OCI-LY7 (cell line): ENCODE results near the gene AFTPH. TPM values are rescaled to one million over a fixed set of nuclear protein-coding genes. Genes with fewer than 3 reads are reported as not detected.

Experiments
- BruUV-seq: library from RNA; stranded (reverse); fragments of 400-500 nt; replicated peaks from 2 replicates; lab custom pipeline; 2021; lab: Mats Ljungman, UMichigan
- CTCF ChIA-PET: fragments of 300-600 bp; sonication (Branson Sonifier 250); formaldehyde crosslinking; loops from one replicate; lab custom pipeline; 2022; ENCODE audit warnings: antibody characterized with exemption; ENCODE audit not compliant: unreplicated experiment; lab: Charles Lee
- POLR2A ChIA-PET: fragments of 300-600 bp; sonication (Branson Sonifier 250); formaldehyde crosslinking; loops from one replicate; lab custom pipeline; 2022; ENCODE audit warnings: antibody characterized with exemption; lab: Charles Lee
- DNase-seq: peaks from one replicate; pipeline ENCODE4 v3.0.0-alpha.2; 2015; ENCODE audit warnings: low spot score
- H2AFZ ChIP-seq: fragments of 200-600 bp; sonication (generic), shearing (Covaris generic); 2 replicates; pipeline ENCODE4 v1.6.1; 2014; ENCODE audit warnings: mild to moderate bottlenecking, antibody characterized with exemption, low read length, moderate library complexity
- H3K27ac ChIP-seq: fragments of 200-600 bp; sonication (generic); 2 replicates; pipeline ENCODE4 v1.5.1; 2014; ENCODE audit warnings: mixed run types, low read depth, mild to moderate bottlenecking, moderate library complexity, low read length, inconsistent platforms; ENCODE audit not compliant: poor library complexity, severe bottlenecking
- H3K36me3 ChIP-seq: fragments of 200-600 bp; sonication (generic); 2 replicates; pipeline ENCODE4 v1.6.1; 2014; ENCODE audit warnings: mild to moderate bottlenecking, antibody characterized with exemption, low read length, moderate library complexity, mixed read lengths; ENCODE audit not compliant: insufficient read depth
- H3K4me1 ChIP-seq: fragments of 200-600 bp; sonication (generic); 2 replicates; pipeline ENCODE4 v1.5.1; 2014; ENCODE audit warnings: mild to moderate bottlenecking, low read length; ENCODE audit not compliant: insufficient read depth, poor library complexity, severe bottlenecking
- H3K4me2 ChIP-seq: fragments of 200-600 bp; sonication (generic); 2 replicates; pipeline ENCODE4 v1.6.1; 2014; ENCODE audit warnings: mild to moderate bottlenecking, low read length
- H3K4me3 ChIP-seq: fragments of 200-600 bp; sonication (generic); 2 replicates; pipeline ENCODE4 v1.5.1; 2014; ENCODE audit warnings: mild to moderate bottlenecking, low read depth, low read length; ENCODE audit not compliant: poor library complexity, severe bottlenecking
- H3K79me2 ChIP-seq: fragments of 200-600 bp; sonication (generic); 2 replicates; pipeline ENCODE4 v1.6.1; 2016; ENCODE audit warnings: low read depth, mild to moderate bottlenecking, low read length, moderate library complexity, mixed read lengths; ENCODE audit not compliant: insufficient read depth
- H3K9me2 ChIP-seq: fragments of 200-600 bp; sonication (generic); 2 replicates; pipeline ENCODE4 v1.6.1; 2016; ENCODE audit warnings: mild to moderate bottlenecking, low read length, mixed read lengths; ENCODE audit not compliant: insufficient read depth
- H3K9me3 ChIP-seq: fragments of 200-600 bp; sonication (generic); 2 replicates; pipeline ENCODE4 v1.6.1; 2014; ENCODE audit warnings: mild to moderate bottlenecking, mixed run types, low read length, mixed read lengths
- H4K20me1 ChIP-seq: fragments of 200-600 bp; sonication (generic); 2 replicates; pipeline ENCODE4 v1.6.1; 2014; ENCODE audit warnings: mild to moderate bottlenecking, antibody characterized with exemption, low read length, moderate library complexity, mixed read lengths; ENCODE audit not compliant: insufficient read depth
- CTCF ChIP-seq: fragments of 200-600 bp; sonication (generic); conservative IDR thresholded peaks from 2 replicates; pipeline ENCODE4 v1.5.1; 2014; ENCODE audit warnings: mild to moderate bottlenecking, antibody characterized with exemption, low read length, moderate library complexity, mixed read lengths
- EZH2phosphoT487 ChIP-seq: fragments of 200-600 bp; sonication (generic); IDR thresholded peaks from 2 replicates; pipeline ENCODE4 v1.6.1; 2018; ENCODE audit warnings: low read depth, borderline replicate concordance, mild to moderate bottlenecking, mixed run types, antibody characterized with exemption, low read length, moderate library complexity, mixed read lengths
- intact Hi-C: fragments of 100-400 bp; cut with micrococcal nuclease; formaldehyde crosslinking; loops from one replicate; pipeline ENCODE4 v1.10.0; 2022; ENCODE audit not compliant: unreplicated experiment
- total RNA-seq, 2 experiments: library from RNA; depleted of rRNA in 1 of 2; stranded (reverse); fragments of >200 nt in 1 of 2; shearing (Covaris generic) in 1 of 2; gene quantifications; 2 replicates each; pipeline ENCODE4 v1.2.3, GENCODE V29; 2014 to 2022

The AFTPH gene
- total RNA-seq, 2 experiments from 2014 or later: 30.0 to 40.6 TPM

- H3K9me2 ChIP-seq: no peaks in the 10 kb centered on the region
- CTCF ChIA-PET: no interaction called here
- peaks cover 73% of the 10 kb centered on the region for H3K36me3 ChIP-seq
- H3K4me3 ChIP-seq: no peak overlapping the region
- DNase-seq: no peak
- no peaks in the 10 kb centered on the region; the same call in 1 of the 2 replicates for H4K20me1 ChIP-seq
- no peak overlapping the region for H2AFZ ChIP-seq
- H3K4me1 ChIP-seq: peaks cover 11% of the 10 kb centered on the region
- POLR2A ChIA-PET: interaction anchor here (0.6 to 1.7 kb wide), 3 partner anchors 56 to 542 kb away, joined by 3 to 6 read pairs (median 3); no protein-coding TSS in a partner anchor
- no peaks in the 10 kb centered on the region for H3K79me2 ChIP-seq
- no peak overlapping the region for H3K27ac ChIP-seq
- intact Hi-C loops: loop anchor here (2.0 to 5.0 kb wide), 4 partner anchors 165 to 445 kb away; no protein-coding TSS in a partner anchor
- no TSS peak for BruUV-seq
- TF ChIP-seq CTCF (no peak), EZH2phosphoT487 (no peak)
- no peaks in the 10 kb centered on the region for H3K9me3 ChIP-seq
- H3K4me2 ChIP-seq: no peak overlapping the region
Observed at GRCh38 chr2:64587561-64587960, 63.4 kb downstream of the AFTPH start.

GRCh38 chr2:64591188-64591587 is 67.1 kb downstream of the AFTPH start:
- peaks cover 75% of the 10 kb centered on the region for H3K36me3 ChIP-seq
- H3K4me3 ChIP-seq: no peak overlapping the region
- H3K9me3 ChIP-seq: no peaks in the 10 kb centered on the region
- ChIA-PET POLR2A (interaction anchor here (0.7 kb wide), 2 partner anchors 60 to 144 kb away, joined by 3 to 6 read pairs; no protein-coding TSS in a partner anchor), CTCF (no interaction called here)
- no peak overlapping the region for H2AFZ ChIP-seq
- no peak for DNase-seq
- H3K9me2 ChIP-seq: no peaks in the 10 kb centered on the region
- TF ChIP-seq EZH2phosphoT487: no peak
- no peak for TF ChIP-seq CTCF
- H3K27ac ChIP-seq: no peak overlapping the region
- BruUV-seq: no TSS peak
- H4K20me1 ChIP-seq: no peaks in the 10 kb centered on the region; the same call in 1 of the 2 replicates
- no peak overlapping the region for H3K4me2 ChIP-seq
- H3K4me1 ChIP-seq: peaks cover 1% of the 10 kb centered on the region
- H3K79me2 ChIP-seq: no peaks in the 10 kb centered on the region
- intact Hi-C loops: no loop called here

- no peaks in the 10 kb centered on the region for H3K79me2 ChIP-seq
- no TSS peak for BruUV-seq
- H3K4me3 ChIP-seq: no peak overlapping the region
- no peak overlapping the region for H3K4me2 ChIP-seq
- H3K4me1 ChIP-seq: no peaks in the 10 kb centered on the region
- no peak overlapping the region for H3K27ac ChIP-seq
- no peaks in the 10 kb centered on the region; the same call in 1 of the 2 replicates for H4K20me1 ChIP-seq
- intact Hi-C loops: no loop called here
- CTCF ChIA-PET: no interaction called here
- H3K9me2 ChIP-seq: no peaks in the 10 kb centered on the region
- no peak overlapping the region for H2AFZ ChIP-seq
- TF ChIP-seq CTCF (no peak), EZH2phosphoT487 (no peak)
- no peak for DNase-seq
- POLR2A ChIA-PET: no interaction called here
- H3K9me3 ChIP-seq: no peaks in the 10 kb centered on the region
- peaks cover 57% of the 10 kb centered on the region for H3K36me3 ChIP-seq
Observed at GRCh38 chr2:64593035-64593655, 69.0 kb downstream of the AFTPH start.
